HS-5 (cell line): ENCODE measurements around the gene SNCA.
A peak's percentile ranks its signal among the peaks of the same experiment; 100 is the strongest.

Experiments
- DNase-seq: peaks from one replicate; pipeline ENCODE4 v3.0.0-alpha.2; 2012; ENCODE audit warnings: low read depth

The SNCA gene

GRCh38 chr4:89813197-89813596, 23.8 kb downstream of the SNCA start:
- no peak for DNase-seq

- no peak for DNase-seq
Observed at GRCh38 chr4:89807441-89808140, 29.4 kb downstream of the SNCA start.

- DNase-seq = no peak
Observed at GRCh38 chr4:89805297-89805696, 31.7 kb downstream of the SNCA start.

- DNase-seq = no peak
Observed at GRCh38 chr4:89803915-89804314, 33.0 kb downstream of the SNCA start.

GRCh38 chr4:89803036-89803435, 33.9 kb downstream of the SNCA start:
- no peak for DNase-seq

GRCh38 chr4:89800527-89801103, 36.3 kb downstream of the SNCA start:
- no peak for DNase-seq

DNA sequence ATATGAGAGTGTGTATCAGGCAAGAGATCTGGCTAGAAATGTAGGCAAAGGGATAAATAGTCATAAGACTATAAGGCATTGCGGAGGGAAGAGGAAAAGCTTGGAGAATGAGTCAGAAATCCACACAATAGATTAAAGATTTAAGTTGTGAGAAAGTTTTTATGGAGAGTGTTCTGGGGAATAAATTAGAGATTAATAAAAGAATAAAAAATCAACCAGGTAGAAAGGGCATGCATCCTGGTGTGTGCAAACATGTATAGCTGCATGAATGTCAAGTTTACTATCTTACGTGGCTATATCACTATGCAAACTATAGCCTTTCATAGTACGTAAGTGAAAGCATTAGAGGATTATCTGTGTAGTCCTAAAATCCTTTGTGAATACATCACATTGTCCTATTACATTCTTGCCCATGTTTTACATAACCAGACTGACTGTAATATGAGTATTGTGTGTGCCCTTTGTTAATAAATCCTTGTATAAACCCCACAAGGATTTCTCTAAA, 36.9 kb downstream of the SNCA start:
- no peak for DNase-seq

DNA sequence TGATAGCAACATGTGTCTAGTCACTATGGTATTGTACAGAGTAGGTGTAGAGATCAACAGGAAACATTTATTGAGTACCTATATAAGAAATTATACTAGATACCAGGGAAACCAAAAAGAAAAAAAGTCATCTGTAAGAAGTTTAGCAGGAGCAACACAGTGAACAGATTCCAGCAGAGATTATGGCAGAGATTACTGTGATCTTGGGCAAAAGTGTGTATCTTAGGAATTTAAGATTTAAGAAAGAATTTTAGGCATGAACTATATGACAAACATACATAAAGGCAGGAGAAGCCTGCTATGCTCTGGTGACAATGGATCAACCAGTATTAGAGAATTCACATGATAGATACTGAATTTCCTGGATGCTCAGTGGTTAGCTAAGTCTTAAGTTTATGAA, 37.9 kb downstream of the SNCA start:
- no peak for DNase-seq

- DNase-seq = no peak
Observed at GRCh38 chr4:89797117-89797516, 39.8 kb downstream of the SNCA start.

DNA sequence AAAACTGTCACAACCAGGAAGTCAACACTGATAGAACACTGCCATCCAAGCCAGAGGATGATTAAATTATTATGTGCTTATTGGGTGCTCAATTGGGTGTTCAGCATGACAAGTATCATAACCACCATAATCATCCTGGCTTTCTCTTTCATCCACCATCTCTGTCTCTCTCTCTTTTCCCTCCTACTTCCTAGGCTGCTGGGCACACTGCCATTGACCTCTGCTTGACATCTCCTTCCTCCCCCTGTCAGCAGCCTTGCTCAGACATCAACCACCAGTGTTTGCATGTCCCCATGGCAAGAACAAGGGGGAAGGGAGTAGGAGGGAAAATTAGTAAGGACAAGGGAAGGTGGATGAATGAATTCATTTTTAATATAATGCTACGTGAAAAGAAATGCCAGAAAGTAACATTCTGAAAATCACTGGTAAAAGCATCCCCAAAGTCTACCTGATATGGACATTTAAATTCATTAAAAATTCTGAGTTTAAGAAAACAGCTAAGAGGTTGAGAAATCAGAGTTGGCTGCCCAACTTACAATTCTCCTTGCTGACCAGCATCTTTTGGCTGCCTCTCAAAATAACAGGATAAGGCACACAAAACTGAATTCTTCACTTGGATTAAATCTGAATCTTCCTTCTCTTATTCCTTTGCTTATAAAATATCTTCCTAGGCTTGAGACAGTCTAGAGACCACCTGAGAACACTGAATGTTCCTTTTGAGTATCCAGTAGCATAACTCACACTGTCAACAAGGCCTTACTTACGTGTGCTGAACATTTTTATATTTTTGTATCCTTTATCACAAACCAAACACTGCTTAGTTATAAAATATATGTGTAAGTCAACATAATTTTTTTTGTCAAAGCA, 48.5 kb downstream of the SNCA start:
- no peak for DNase-seq

DNA sequence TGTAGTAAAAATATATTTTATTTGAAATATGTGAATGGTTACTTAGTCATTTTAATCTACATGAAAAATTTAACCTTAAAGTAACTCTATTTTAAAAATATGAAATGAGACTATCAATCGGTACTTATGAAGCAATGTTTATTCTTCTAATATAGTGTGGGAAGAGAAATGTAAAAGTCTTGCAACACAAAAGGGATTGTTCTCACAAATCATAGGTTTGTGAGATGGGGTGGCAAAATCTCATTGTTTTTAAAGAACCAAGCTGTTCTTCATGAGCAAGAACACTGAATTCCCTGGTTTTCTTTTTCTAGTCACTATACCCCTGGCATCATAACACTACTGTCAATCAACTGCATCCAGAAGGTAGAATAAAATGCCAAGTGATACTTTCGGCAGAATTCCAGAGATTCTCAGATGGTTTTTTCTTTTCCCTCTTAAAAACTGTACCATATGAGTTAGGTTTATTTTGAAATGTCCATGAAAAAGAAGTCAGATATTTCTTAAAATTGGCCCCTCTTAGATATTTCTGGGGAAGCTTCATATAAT, 52.2 kb downstream of the SNCA start:
- no peak for DNase-seq

GRCh38 chr4:89781321-89781720, 55.6 kb downstream of the SNCA start:
- DNase-seq = no peak

DNA sequence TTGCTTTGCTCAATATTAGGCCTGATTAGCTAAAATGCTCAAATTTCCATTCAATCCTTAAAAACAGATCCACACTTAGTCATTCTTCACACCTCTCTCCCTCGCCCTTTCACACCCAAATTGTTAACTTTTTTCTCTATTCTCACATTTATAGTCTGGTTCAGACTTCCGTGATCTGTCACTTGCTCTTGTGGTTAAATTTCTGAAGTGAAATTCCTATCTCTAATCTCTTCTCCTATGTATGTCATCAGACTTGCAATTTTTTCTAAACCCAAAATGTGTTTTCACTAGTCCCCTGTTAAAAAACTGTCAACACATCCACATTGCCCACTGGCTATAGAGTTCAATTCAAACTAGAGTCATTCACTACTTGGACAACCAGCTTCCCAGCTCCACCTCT, 63.2 kb downstream of the SNCA start:
- no peak for DNase-seq

GRCh38 chr4:89769856-89770255, 67.1 kb downstream of the SNCA start:
- no peak for DNase-seq

DNA sequence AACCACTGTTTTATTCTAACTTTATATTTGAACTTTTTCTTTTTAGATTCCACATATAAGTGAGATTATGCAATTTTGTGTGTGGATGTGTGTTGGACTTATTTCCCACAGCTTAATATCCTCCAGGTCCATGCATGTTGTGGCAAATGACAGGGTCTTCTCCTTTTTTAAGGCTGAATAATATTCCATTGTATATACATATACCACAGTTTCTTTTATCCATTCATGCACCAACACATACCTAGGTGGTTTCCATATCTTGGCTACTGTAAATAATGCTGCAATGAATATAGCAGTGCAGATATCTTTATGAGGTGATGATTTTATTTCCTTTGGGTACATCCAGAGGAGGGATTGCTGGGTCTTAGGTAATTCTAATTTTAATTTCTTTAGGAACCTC, 69.0 kb downstream of the SNCA start:
- DNase-seq = no peak

DNA sequence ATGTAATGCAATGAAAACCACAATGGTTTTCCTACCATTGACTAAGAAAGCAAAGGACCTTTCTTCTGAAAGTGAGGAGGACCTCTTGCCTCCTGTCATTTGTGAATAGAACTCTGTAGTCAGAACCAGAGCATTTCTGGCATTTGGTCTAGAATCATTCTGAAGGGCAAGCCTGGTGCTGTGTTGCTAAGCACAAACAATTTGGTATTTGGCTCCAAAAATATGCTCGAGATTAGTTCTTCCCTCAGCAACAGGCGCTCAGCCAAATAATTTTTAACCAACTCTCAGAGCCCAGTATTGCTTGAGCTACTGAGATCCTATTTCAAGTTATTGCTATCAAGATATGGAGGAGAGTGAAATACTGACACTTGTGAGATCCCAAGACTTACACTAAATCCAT, 71.0 kb downstream of the SNCA start:
- peak; percentile 6 for DNase-seq

DNA sequence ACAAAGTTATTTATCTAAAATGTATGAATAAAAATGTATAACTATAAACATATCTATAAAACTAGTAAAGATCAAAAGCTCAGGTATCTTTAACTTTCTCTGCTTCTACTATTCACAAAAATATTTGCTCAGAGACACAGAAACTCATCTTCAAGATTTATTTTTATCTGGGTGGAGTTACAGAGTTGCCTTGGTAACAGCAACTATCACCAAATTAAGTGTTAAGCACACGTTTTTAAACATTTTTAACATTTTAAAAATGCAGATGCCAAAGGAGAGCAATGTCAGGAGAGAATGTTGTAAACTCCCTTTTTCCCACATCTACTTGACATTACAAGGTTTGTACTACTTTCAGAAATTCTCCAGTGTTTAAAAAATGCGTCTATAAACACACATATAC, 71.4 kb downstream of the SNCA start:
- DNase-seq = no peak

GRCh38 chr4:89762311-89762710, 74.7 kb downstream of the SNCA start:
- no peak for DNase-seq

DNA sequence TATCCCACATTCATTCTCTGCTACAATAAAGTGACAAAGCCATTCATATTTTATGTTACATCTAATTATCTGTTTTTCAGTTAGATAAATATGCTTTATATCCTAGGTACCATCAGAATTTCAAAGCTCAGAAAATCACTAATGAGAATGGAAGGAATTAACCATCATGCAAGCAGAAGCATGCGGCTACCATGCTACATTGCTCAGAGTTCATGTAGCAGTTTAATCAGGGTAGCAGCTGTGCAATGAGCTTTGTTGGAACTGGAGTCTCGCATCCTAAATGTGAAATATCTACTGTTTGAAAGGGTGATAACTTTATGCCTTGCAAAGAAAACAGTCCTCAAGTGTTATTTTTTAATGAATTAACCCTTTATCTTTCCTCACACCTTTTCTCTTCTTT, 77.5 kb downstream of the SNCA start:
- no peak for DNase-seq

DNA sequence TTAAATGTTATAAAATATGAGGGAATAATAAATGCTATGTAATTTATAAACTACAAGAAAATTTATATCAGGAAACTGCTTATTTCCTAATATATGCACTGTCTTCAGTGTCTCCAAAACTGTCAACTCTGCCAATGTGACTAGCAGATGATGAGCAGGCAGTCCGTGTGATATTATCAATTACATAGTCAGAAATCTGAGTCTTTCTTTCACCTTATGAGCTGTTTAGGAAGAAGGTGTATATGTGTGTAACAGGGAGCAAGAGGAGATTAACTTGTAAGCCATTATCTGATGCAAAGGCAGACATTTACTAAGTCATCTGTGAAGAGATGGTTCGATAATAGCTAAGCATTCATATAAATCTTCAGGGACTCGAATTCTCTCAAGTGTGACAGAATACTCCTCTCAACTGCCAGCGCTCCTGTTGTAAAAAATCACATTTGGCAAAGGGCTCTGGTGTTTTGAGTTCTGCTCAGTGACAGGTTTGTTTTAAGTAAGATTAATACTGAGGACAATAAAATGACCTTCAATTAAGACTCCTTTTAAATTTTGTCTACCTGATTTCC, 79.7 kb downstream of the SNCA start:
- no peak for DNase-seq

DNA sequence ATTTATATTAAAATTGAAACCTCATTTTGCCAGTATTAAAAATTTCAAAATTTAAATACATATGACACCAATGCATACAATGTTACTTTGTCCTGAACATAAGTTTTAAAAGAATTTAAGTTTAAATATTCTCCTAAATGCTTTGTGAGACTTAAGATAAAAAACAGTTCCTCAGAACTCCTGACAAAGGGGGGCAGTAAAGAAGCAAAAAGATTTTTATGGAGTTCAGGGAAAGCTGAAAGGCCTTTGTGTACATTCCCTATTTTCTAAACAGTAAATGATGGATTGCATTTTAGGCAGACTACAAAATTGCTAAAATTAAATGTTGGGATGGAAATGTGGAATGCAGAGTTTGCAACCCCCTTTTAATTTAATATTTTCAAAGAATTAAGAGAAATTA, 81.7 kb downstream of the SNCA start:
- no peak for DNase-seq

DNA sequence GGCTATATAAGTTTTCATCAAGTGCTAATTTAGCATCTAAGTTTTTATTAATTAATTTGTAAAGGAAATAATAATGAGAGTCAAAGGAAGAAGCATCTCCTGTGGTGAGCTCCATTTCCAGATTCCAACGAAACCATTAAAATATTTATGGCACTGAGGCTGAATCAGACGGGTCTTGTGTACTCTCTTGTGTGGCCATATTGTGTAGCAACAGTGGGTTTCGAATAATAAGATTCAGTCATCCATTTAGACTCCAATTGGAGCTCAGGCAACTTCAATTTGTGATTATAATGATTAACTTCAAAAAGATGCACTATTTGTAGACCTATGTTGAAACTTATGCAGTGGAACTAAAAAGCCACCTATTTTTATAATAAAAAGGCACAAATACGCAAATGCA, 82.4 kb downstream of the SNCA start:
- DNase-seq = no peak
